HCT116 (cell line): ENCODE data around the gene TRIM5. TPM values are rescaled to one million over a fixed set of nuclear protein-coding genes. Genes with fewer than 3 reads are reported as not detected.

Experiments used
- ATAC-seq: fragments of 200-7000 bp; cut with Tn5 transposase; 2 replicates; pipeline ENCODE4 v1.9.1; 2020; ENCODE audit warnings: mild to moderate bottlenecking, moderate library complexity
- BruUV-seq: library from RNA; stranded (reverse); fragments of 400-500 nt; replicated peaks from 2 replicates; lab custom pipeline; 2021; lab: Mats Ljungman, UMichigan
- CTCF ChIA-PET: fragments of 300-600 bp; sonication (Branson Sonifier 250); formaldehyde crosslinking; loops from one replicate; lab custom pipeline; 2021; ENCODE audit warnings: antibody characterized with exemption; lab: Charles Lee
- POLR2A ChIA-PET: fragments of 300-600, 350-600 bp; sonication (Branson Sonifier 250); formaldehyde crosslinking; loops from one replicate; lab custom pipeline; 2021; ENCODE audit warnings: antibody characterized with exemption; lab: Charles Lee
- RAD21 ChIA-PET, 2 experiments: fragments of 300-600 bp; sonication (Branson Sonifier 250); formaldehyde crosslinking; loops; one replicate each; lab custom pipeline; 2023; ENCODE audit warnings: low total read pairs in 2 of 2; ENCODE audit not compliant: uncharacterized antibody in 2 of 2, unreplicated experiment in 2 of 2, low non-redundant PET in 1 of 2; lab: Charles Lee
- DNase-seq: peaks from one replicate; pipeline ENCODE4 v3.0.0-alpha.2; 2010; ENCODE audit warnings: low read depth, low spot score
- H2AFZ ChIP-seq: fragments of 200-600 bp; shearing (Covaris generic), sonication (generic); 2 replicates; pipeline ENCODE4 v1.6.1; 2017; ENCODE audit warnings: low read depth, mixed run types, mixed read lengths, antibody characterized with exemption, low read length; ENCODE audit not compliant: poor library complexity, severe bottlenecking
- H3K27ac ChIP-seq: 2 replicates; pipeline ENCODE4 v1.5.1; 2012; ENCODE audit warnings: low read depth, low read length
- H3K27me3 ChIP-seq: fragments of 200-600 bp; sonication (generic); 2 replicates; pipeline ENCODE4 v1.6.1; 2016; ENCODE audit warnings: mixed run types, low read length, mixed read lengths; ENCODE audit not compliant: insufficient read depth
- H3K36me3 ChIP-seq, 2 experiments: fragments of 200-500 bp in 1 of 2; fragments of 200-600 bp in 1 of 2; sonication (Bioruptor generic) in 1 of 2; sonication (generic) in 1 of 2; 2 replicates each; pipeline versions ENCODE4 v1.5.1 to v1.6.1; 2014 to 2016; ENCODE audit warnings: low read length in 2 of 2, inconsistent platforms in 1 of 2, mixed read lengths in 1 of 2, mixed run types in 1 of 2; ENCODE audit not compliant: insufficient read depth in 2 of 2, control insufficient read depth in 1 of 2
- H3K4me1 ChIP-seq, 2 experiments: fragments of 200-600 bp in 1 of 2; sonication (generic) in 1 of 2; 2 replicates each; pipeline versions ENCODE4 v1.5.1 to v1.6.1; 2012 to 2017; ENCODE audit warnings: low read length in 2 of 2, inconsistent platforms in 1 of 2, mild to moderate bottlenecking in 1 of 2, mixed read lengths in 1 of 2, mixed run types in 1 of 2, moderate library complexity in 1 of 2; ENCODE audit not compliant: insufficient read depth in 2 of 2, control insufficient read depth in 1 of 2
- H3K4me2 ChIP-seq: fragments of 200-600 bp; sonication (generic); 2 replicates; pipeline ENCODE4 v1.6.1; 2017; ENCODE audit warnings: mixed run types, low read length, mixed read lengths
- H3K4me3 ChIP-seq, 2 experiments: fragments of 200-600 bp in 1 of 2; sonication (generic) in 1 of 2; replicated peaks in 1 of 2; 2 replicates each; pipeline ENCODE4 v1.5.1; 2011 to 2016; ENCODE audit warnings: low read length in 2 of 2, control low read depth in 1 of 2, low read depth in 1 of 2, mild to moderate bottlenecking in 1 of 2, mixed read lengths in 1 of 2, mixed run types in 1 of 2
- H3K79me2 ChIP-seq: fragments of 200-600 bp; sonication (generic); 2 replicates; pipeline ENCODE4 v1.6.1; 2017; ENCODE audit warnings: mild to moderate bottlenecking, mixed run types, low read length, moderate library complexity, mixed read lengths; ENCODE audit not compliant: insufficient read depth
- H3K9ac ChIP-seq: fragments of 200-600 bp; sonication (generic); 2 replicates; pipeline ENCODE4 v1.6.1; 2016; ENCODE audit warnings: low read length, mixed read lengths
- H3K9me2 ChIP-seq: fragments of 200-600 bp; sonication (generic), shearing (Covaris generic); 2 replicates; pipeline ENCODE4 v1.6.1; 2017; ENCODE audit warnings: mixed run types, mild to moderate bottlenecking, moderate library complexity; ENCODE audit not compliant: insufficient read depth
- H3K9me3 ChIP-seq, 2 experiments: fragments of 200-500 bp in 1 of 2; fragments of 200-600 bp in 1 of 2; sonication (Bioruptor generic) in 1 of 2; sonication (generic) in 1 of 2; 2 replicates each; pipeline ENCODE4 v1.6.1; 2014 to 2017; ENCODE audit warnings: low read length in 2 of 2, mixed read lengths in 2 of 2, inconsistent platforms in 1 of 2, low read depth in 1 of 2, mild to moderate bottlenecking in 1 of 2, mixed run types in 1 of 2, moderate library complexity in 1 of 2; ENCODE audit not compliant: control insufficient read depth in 1 of 2, insufficient read depth in 1 of 2
- H4K20me1 ChIP-seq: fragments of 200-600 bp; sonication (generic), shearing (Covaris generic); 2 replicates; pipeline ENCODE4 v1.6.1; 2017; ENCODE audit warnings: mixed run types, mild to moderate bottlenecking, moderate library complexity; ENCODE audit not compliant: insufficient read depth
- ATF3 ChIP-seq: IDR thresholded peaks from 2 replicates; pipeline ENCODE4 v1.6.1; 2012
- CBX3 ChIP-seq: IDR thresholded peaks from 2 replicates; pipeline ENCODE4 v1.6.1; 2012; ENCODE audit warnings: low read depth
- CEBPB ChIP-seq: IDR thresholded peaks from 2 replicates; pipeline ENCODE4 v1.6.1; 2012; ENCODE audit warnings: low read depth
- CTCF ChIP-seq, 3 experiments: fragments of 200-600 bp in 1 of 3; sonication (generic) in 1 of 3; IDR thresholded peaks in 2 of 3; conservative IDR thresholded peaks in 1 of 3; 2 replicates each; pipeline ENCODE4 v1.5.1; 2012 to 2017; ENCODE audit warnings: low read depth in 2 of 3, low read length in 2 of 3, antibody characterized with exemption in 1 of 3, borderline replicate concordance in 1 of 3, control low read depth in 1 of 3, mild to moderate bottlenecking in 1 of 3, mixed read lengths in 1 of 3, mixed run types in 1 of 3, moderate library complexity in 1 of 3; ENCODE audit not compliant: insufficient read depth in 1 of 3
- ELF1 ChIP-seq: IDR thresholded peaks from 2 replicates; pipeline ENCODE4 v1.6.1; 2012; ENCODE audit warnings: low read depth, borderline replicate concordance
- EZH2phosphoT487 ChIP-seq: fragments of 200-600 bp; IDR thresholded peaks from 2 replicates; pipeline ENCODE4 v1.6.1; 2018; ENCODE audit warnings: antibody characterized with exemption, borderline replicate concordance
- FOSL1 ChIP-seq: IDR thresholded peaks from 2 replicates; pipeline ENCODE4 v1.6.1; 2012; ENCODE audit warnings: low read depth
- MAX ChIP-seq: IDR thresholded peaks from 2 replicates; pipeline ENCODE4 v1.6.1; 2012
- POLR2AphosphoS5 ChIP-seq: IDR thresholded peaks from 2 replicates; pipeline ENCODE4 v1.6.1; 2011; ENCODE audit warnings: mild to moderate bottlenecking, low read depth, low read length, moderate library complexity
- TCF7L2 ChIP-seq: IDR thresholded peaks from 2 replicates; pipeline ENCODE4 v1.7.0; 2011; ENCODE audit warnings: borderline replicate concordance, inconsistent platforms; ENCODE audit not compliant: insufficient read depth, insufficient read length; ENCODE audit errors: extremely low read depth
- YY1 ChIP-seq: IDR thresholded peaks from 2 replicates; pipeline ENCODE4 v1.6.1; 2011; ENCODE audit warnings: low read length, low read depth, moderate library complexity, mild to moderate bottlenecking; ENCODE audit not compliant: insufficient replicate concordance; ENCODE audit errors: extremely low read depth
- ZBTB33 ChIP-seq: IDR thresholded peaks from 2 replicates; pipeline ENCODE4 v1.6.1; 2011; ENCODE audit warnings: mild to moderate bottlenecking, low read length, moderate library complexity; ENCODE audit not compliant: insufficient replicate concordance; ENCODE audit errors: extremely low read depth
- ZFX ChIP-seq: fragments of 450-650 bp; IDR thresholded peaks from 2 replicates; pipeline ENCODE4 v1.6.1; 2017
- ZNF274 ChIP-seq: fragments of 200-500 bp; sonication (Bioruptor generic); IDR thresholded peaks from 2 replicates; pipeline ENCODE4 v1.6.1; 2014; ENCODE audit warnings: mild to moderate bottlenecking, low read depth, low read length, inconsistent platforms
- intact Hi-C: fragments of 100-400 bp; cut with micrococcal nuclease; formaldehyde crosslinking; loops from 2 replicates; pipeline ENCODE4 v1.10.0; 2022
- total RNA-seq: library from RNA; stranded (reverse); gene quantifications from one replicate; pipeline ENCODE4 v1.2.1, GENCODE V29; 2021; ENCODE audit not compliant: unreplicated experiment

The TRIM5 gene
- total RNA-seq, 1 experiment from 2014 or later = 13.7 TPM

GRCh38 chr11:5622802-5623201 is 62.1 kb downstream of the TRIM5 start:
- Histone ChIP-seq H3K9me2 (no peaks in the 10 kb centered on the region), H3K4me3 (no peak overlapping the region), H3K4me1 (peaks cover 4 to 12% of the 10 kb centered on the region in 2 experiments; a peak in 2 of 4 replicates), H3K36me3 (no peaks in the 10 kb centered on the region), H4K20me1 (no peaks in the 10 kb centered on the region), H3K27me3 (no peaks in the 10 kb centered on the region), H3K79me2 (no peaks in the 10 kb centered on the region), H3K9me3 (no peaks in the 10 kb centered on the region), H2AFZ (no peak overlapping the region), H3K27ac (no peak overlapping the region), H3K9ac (no peak overlapping the region), H3K4me2 (no peak overlapping the region)
- intact Hi-C loops = no loop called here
- TF ChIP-seq ZFX = no peak
- no peak for TF ChIP-seq MAX
- no peak for TF ChIP-seq CEBPB
- TF ChIP-seq EZH2phosphoT487 = no peak
- no peak for TF ChIP-seq CBX3
- no peak for TF ChIP-seq ZNF274
- TF ChIP-seq POLR2AphosphoS5 = no peak
- no peak for TF ChIP-seq ZBTB33
- TF ChIP-seq TCF7L2 = no peak
- no peak for TF ChIP-seq FOSL1
- no peak for TF ChIP-seq ELF1
- no peak for TF ChIP-seq YY1
- TF ChIP-seq CTCF (IDR thresholded peaks at IDR 0.05 in 2 of 3, conservative IDR thresholded peaks at IDR 0.05 in 1 of 3; ENCODE audit: borderline replicate concordance in 1 of 3, insufficient read depth in 1 of 3, low read depth in 2 of 3, low read length in 2 of 3) = no peak
- no peak for TF ChIP-seq ATF3
- ATAC-seq (no peak), DNase-seq (no peak)
- RAD21 ChIA-PET = no interaction called here
- POLR2A ChIA-PET = no interaction called here
- CTCF ChIA-PET = no interaction called here
- no TSS peak for BruUV-seq
